Measurements from ENCODE around the gene EXOC7. TPM values are rescaled to one million over a fixed set of nuclear protein-coding genes. Genes with fewer than 3 reads are reported as not detected.
A peak's percentile ranks its signal among the peaks of the same experiment; 100 is the strongest.

EXOC7 gene
- total RNA-seq, 3 donors from 2014 or later (not counting 1 experiment from before 2014, with no cell fraction given): 130 to 149 (median 142) TPM

GRCh38 chr17:76085066-76085730 is 18.4 kb downstream of the EXOC7 start:
- DNase-seq: no peak
- Mint-ChIP-seq H3K36me3 (no peaks in the 10 kb centered on the region), H3K4me3 (no peak overlapping the region), H3K9me3 (no peaks in the 10 kb centered on the region), H3K27me3 (ENCODE audit: low read depth in 2 of 2) (no peaks in the 10 kb centered on the region), H3K27ac (no peak overlapping the region), H3K4me1 (peaks cover 0 to 6% of the 10 kb centered on the region in 2 donors)
- TF ChIP-seq, protein P1, sequence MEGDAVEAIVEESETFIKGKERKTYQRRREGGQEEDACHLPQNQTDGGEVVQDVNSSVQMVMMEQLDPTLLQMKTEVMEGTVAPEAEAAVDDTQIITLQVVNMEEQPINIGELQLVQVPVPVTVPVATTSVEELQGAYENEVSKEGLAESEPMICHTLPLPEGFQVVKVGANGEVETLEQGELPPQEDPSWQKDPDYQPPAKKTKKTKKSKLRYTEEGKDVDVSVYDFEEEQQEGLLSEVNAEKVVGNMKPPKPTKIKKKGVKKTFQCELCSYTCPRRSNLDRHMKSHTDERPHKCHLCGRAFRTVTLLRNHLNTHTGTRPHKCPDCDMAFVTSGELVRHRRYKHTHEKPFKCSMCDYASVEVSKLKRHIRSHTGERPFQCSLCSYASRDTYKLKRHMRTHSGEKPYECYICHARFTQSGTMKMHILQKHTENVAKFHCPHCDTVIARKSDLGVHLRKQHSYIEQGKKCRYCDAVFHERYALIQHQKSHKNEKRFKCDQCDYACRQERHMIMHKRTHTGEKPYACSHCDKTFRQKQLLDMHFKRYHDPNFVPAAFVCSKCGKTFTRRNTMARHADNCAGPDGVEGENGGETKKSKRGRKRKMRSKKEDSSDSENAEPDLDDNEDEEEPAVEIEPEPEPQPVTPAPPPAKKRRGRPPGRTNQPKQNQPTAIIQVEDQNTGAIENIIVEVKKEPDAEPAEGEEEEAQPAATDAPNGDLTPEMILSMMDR (IDR thresholded peaks at IDR 0.05): no peak
- Histone ChIP-seq H3K4me1 (ENCODE audit: control insufficient read depth, insufficient read depth, low read length) (peaks cover under 1% of the 10 kb centered on the region), H3K36me3 (ENCODE audit: control insufficient read depth, insufficient read depth, low read length) (peaks cover 77% of the 10 kb centered on the region), H3K9me3 (ENCODE audit: control insufficient read depth, insufficient read depth, low read length) (no peaks in the 10 kb centered on the region), H3K4me3 (ENCODE audit: low read length) (no peak overlapping the region), H3K27me3 (ENCODE audit: control insufficient read depth, insufficient read depth, low read length) (no peaks in the 10 kb centered on the region), H3K27ac (ENCODE audit: low read length) (no peak overlapping the region)
- intact Hi-C loops (cut with micrococcal nuclease): no loop called here
- ATAC-seq: no peak
- WGBS (ENCODE audit: insufficient coverage): 89% methylated on average over 17 of the region's 17 CpGs

GRCh38 chr17:76083536-76084182 is 19.9 kb downstream of the EXOC7 start:
- Histone ChIP-seq H3K9me3 (ENCODE audit: control insufficient read depth, insufficient read depth, low read length) (no peaks in the 10 kb centered on the region), H3K4me1 (ENCODE audit: control insufficient read depth, insufficient read depth, low read length) (peaks cover 12% of the 10 kb centered on the region), H3K36me3 (ENCODE audit: control insufficient read depth, insufficient read depth, low read length) (peaks cover 62% of the 10 kb centered on the region), H3K4me3 (ENCODE audit: low read length) (no peak overlapping the region), H3K27me3 (ENCODE audit: control insufficient read depth, insufficient read depth, low read length) (no peaks in the 10 kb centered on the region), H3K27ac (ENCODE audit: low read length) (no peak overlapping the region)
- 91% methylated on average over 11 of the region's 15 CpGs for WGBS (ENCODE audit: insufficient coverage)
- peaks cover 0 to 2% of the 10 kb centered on the region in 2 donors for H3K27me3 Mint-ChIP-seq (ENCODE audit: low read depth in 2 of 2)
- no peaks in the 10 kb centered on the region for H3K9me3 Mint-ChIP-seq
- no peaks in the 10 kb centered on the region for H3K36me3 Mint-ChIP-seq
- no peak for DNase-seq
- H3K4me1 Mint-ChIP-seq: peaks cover 0 to 6% of the 10 kb centered on the region in 2 donors
- intact Hi-C loops (cut with micrococcal nuclease): no loop called here
- no peak for ATAC-seq
- no peak overlapping the region for H3K4me3 Mint-ChIP-seq
- TF ChIP-seq, protein P1 (IDR thresholded peaks at IDR 0.05): no peak
- no peak overlapping the region for H3K27ac Mint-ChIP-seq

DNA sequence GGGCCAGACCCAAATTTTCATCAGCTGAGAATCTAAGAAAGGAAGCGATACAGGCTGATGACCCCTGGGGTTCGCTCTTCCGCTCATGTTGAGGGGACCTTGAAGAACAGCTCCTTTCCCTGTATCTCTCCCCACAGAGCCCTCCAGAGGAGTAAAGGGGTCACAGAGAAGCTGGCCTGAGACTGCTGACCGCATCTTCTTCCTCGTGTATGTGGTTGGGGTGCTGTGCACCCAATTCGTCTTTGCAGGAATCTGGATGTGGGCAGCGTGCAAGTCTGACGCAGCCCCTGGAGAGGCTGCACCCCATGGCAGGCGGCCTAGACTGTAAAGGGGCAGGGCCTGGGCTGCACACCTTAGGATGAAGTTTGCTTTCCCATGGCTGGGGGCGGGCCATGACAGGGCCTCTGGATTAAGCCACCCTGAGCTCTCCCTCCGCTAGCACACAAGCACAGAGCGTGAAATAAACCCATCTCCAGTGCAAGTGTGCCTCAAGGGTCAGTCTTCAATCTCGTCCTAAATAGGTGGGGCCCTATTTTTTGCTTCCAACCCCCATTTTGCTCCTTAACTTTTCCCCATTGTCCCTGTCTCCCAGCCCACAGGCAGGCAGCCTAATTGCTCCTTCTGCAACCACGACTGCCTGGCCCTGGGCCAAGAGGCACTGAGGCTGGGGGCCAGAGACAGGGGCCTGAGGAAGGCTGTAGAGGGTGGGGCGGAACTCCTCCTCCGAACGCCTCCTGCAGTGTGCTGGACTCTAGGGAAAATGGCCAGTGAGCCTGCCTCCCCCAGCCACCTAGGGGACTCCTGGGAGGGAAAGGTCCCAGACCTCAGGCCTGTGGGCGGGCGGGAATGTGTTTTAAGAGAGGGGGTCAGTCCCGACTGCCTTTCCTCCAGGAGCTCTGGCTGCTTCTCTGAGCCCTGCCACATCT is 21.0 kb downstream of the EXOC7 start:
- H3K27me3 ChIP-seq (ENCODE audit: control insufficient read depth, insufficient read depth, low read length): peaks cover 7% of the 10 kb centered on the region
- DNase-seq (no peak), ATAC-seq (no peak)
- 95% methylated on average over 20 of the region's 20 CpGs for WGBS (ENCODE audit: insufficient coverage)
- Mint-ChIP-seq H3K4me1 (peaks cover 0 to 6% of the 10 kb centered on the region in 2 donors), H3K4me3 (no peak overlapping the region), H3K27ac (peak overlapping the region in 1 of 2 donors; percentile 37), H3K9me3 (no peaks in the 10 kb centered on the region), H3K36me3 (no peaks in the 10 kb centered on the region), H3K27me3 (ENCODE audit: low read depth in 2 of 2) (peaks cover 0 to 8% of the 10 kb centered on the region in 2 donors)
- TF ChIP-seq, protein P1 (IDR thresholded peaks at IDR 0.05): no peak
- peaks cover 51% of the 10 kb centered on the region for H3K36me3 ChIP-seq (ENCODE audit: control insufficient read depth, insufficient read depth, low read length)
- intact Hi-C loops (cut with micrococcal nuclease): no loop called here
- peaks cover 12% of the 10 kb centered on the region for H3K4me1 ChIP-seq (ENCODE audit: control insufficient read depth, insufficient read depth, low read length)
- no peak overlapping the region for H3K4me3 ChIP-seq (ENCODE audit: low read length)
- H3K27ac ChIP-seq (ENCODE audit: low read length): no peak overlapping the region
- H3K9me3 ChIP-seq (ENCODE audit: control insufficient read depth, insufficient read depth, low read length): no peaks in the 10 kb centered on the region

All from natural killer cell (primary cell).